Activated CD8-positive, alpha-beta T cell treated with anti-CD3 and anti-CD28 coated beads for 36 hours (primary cell): ENCODE data around the gene STYXL1. TPM values are rescaled to one million over a fixed set of nuclear protein-coding genes. Genes with fewer than 3 reads are reported as not detected.

Experiments
- ATAC-seq: fragments of 200-7000 bp; cut with Tn5 transposase; one replicate; pipeline ENCODE4 v1.10.0; 2021; ENCODE audit warnings: mild to moderate bottlenecking, moderate library complexity
- CTCF ChIA-PET: fragments of 350-600 bp; sonication (Branson Sonifier 250); formaldehyde crosslinking; loops from one replicate; lab custom pipeline; 2021; ENCODE audit warnings: antibody characterized with exemption; lab: Charles Lee
- POLR2A ChIA-PET: fragments of 350-600 bp; sonication (Branson Sonifier 250); formaldehyde crosslinking; loops from one replicate; lab custom pipeline; 2021; ENCODE audit warnings: antibody characterized with exemption; lab: Charles Lee
- DNase-seq: peaks from one replicate; pipeline ENCODE4 v3.0.0-alpha.2; 2020
- H3K27ac Mint-ChIP-seq: one replicate; pipeline ENCODE4 v1.8.0; 2021; ENCODE audit warnings: mild to moderate bottlenecking, mixed read lengths
- H3K27me3 Mint-ChIP-seq: one replicate; pipeline ENCODE4 v1.8.0; 2021; ENCODE audit warnings: mixed read lengths
- H3K36me3 Mint-ChIP-seq: one replicate; pipeline ENCODE4 v1.8.0; 2021; ENCODE audit warnings: low read depth, mixed read lengths
- H3K4me1 Mint-ChIP-seq: one replicate; pipeline ENCODE4 v1.8.0; 2021; ENCODE audit warnings: low read depth, mixed read lengths
- H3K4me3 Mint-ChIP-seq: one replicate; pipeline ENCODE4 v1.8.0; 2021; ENCODE audit warnings: mild to moderate bottlenecking, moderate library complexity, mixed read lengths
- H3K9me3 Mint-ChIP-seq: one replicate; pipeline ENCODE4 v1.8.0; 2021; ENCODE audit warnings: mixed read lengths
- intact Hi-C: fragments of 100-400 bp; cut with micrococcal nuclease; formaldehyde crosslinking; loops from one replicate; pipeline ENCODE4 v1.10.0; 2022
- total RNA-seq, 2 experiments: library from RNA; stranded (reverse); gene quantifications; one replicate each; pipeline ENCODE4 v1.2.3, GENCODE V29; 2021
- TF ChIP-seq, protein P1 (sequence below): fragments of 200-600 bp; IDR thresholded peaks from one replicate; pipeline ENCODE4 v1.8.0; 2022; ENCODE audit warnings: antibody characterized with exemption, mild to moderate bottlenecking

Gene STYXL1
- total RNA-seq, 2 experiments from 2014 or later = 25.9 to 26.9 TPM

DNA sequence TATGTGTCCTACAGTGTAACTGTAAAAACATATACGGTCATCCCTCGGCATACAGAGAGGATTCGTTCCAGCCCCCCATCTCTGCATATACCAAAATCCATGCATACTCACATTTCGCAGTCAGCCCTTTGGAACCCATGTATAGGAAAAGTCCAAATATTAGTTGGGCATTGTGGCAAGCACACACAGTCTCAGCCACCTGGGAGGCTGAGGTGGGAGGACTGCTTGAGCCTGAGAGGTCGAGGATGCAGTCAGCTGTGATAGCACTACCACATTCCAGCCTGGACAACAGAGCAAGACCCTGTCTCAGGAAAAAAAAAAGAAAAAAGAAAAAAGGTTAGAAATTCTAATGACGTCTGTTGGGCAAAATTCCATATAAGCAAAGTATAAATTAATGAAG is 29.2 kb upstream of the STYXL1 start:
- no peak for ATAC-seq
- no peaks in the 10 kb centered on the region for H3K9me3 Mint-ChIP-seq

DNA sequence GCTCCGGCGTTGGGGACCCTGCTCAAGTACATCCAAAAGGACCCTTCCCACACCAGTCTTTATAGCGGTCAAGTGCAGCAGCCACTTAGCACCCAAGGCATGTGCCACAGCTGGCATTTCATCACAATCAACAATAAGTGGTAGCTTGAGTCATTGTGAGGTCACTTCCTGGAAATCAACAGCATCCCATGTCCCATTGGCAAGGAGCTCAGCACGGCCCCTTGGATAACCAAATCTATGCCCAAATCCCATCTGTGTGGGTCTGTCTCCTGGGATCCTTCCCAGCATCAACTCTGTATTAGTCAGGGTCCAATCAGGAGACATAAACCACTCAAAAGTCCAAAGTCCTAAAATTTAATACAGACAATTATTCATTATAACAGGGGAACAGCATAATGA is 27.2 kb upstream of the STYXL1 start:
- POLR2A ChIA-PET = interaction anchor here (0.9 kb wide), 1 partner anchor 9 kb away, joined by 3 read pairs; no protein-coding TSS in a partner anchor
- no peak for ATAC-seq
- Mint-ChIP-seq H3K4me3 (no peak overlapping the region), H3K27me3 (no peaks in the 10 kb centered on the region), H3K27ac (no peak overlapping the region), H3K9me3 (no peaks in the 10 kb centered on the region), H3K36me3 (no peaks in the 10 kb centered on the region), H3K4me1 (peaks cover 11% of the 10 kb centered on the region)
- intact Hi-C loops = no loop called here
- no peak for DNase-seq
- CTCF ChIA-PET = no interaction called here
- TF ChIP-seq, protein P1, sequence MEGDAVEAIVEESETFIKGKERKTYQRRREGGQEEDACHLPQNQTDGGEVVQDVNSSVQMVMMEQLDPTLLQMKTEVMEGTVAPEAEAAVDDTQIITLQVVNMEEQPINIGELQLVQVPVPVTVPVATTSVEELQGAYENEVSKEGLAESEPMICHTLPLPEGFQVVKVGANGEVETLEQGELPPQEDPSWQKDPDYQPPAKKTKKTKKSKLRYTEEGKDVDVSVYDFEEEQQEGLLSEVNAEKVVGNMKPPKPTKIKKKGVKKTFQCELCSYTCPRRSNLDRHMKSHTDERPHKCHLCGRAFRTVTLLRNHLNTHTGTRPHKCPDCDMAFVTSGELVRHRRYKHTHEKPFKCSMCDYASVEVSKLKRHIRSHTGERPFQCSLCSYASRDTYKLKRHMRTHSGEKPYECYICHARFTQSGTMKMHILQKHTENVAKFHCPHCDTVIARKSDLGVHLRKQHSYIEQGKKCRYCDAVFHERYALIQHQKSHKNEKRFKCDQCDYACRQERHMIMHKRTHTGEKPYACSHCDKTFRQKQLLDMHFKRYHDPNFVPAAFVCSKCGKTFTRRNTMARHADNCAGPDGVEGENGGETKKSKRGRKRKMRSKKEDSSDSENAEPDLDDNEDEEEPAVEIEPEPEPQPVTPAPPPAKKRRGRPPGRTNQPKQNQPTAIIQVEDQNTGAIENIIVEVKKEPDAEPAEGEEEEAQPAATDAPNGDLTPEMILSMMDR = no peak

More for the DNA sequence above, 29.2 kb upstream of the STYXL1 start:
- ChIA-PET POLR2A (no interaction called here), CTCF (no interaction called here)
- DNase-seq = no peak
- intact Hi-C loops = no loop called here
- H3K4me1 Mint-ChIP-seq = peaks cover 11% of the 10 kb centered on the region
- TF ChIP-seq, protein P1 = no peak
- H3K36me3 Mint-ChIP-seq = no peaks in the 10 kb centered on the region
- no peak overlapping the region for H3K27ac Mint-ChIP-seq
- peaks cover under 1% of the 10 kb centered on the region for H3K27me3 Mint-ChIP-seq
- no peak overlapping the region for H3K4me3 Mint-ChIP-seq

DNA sequence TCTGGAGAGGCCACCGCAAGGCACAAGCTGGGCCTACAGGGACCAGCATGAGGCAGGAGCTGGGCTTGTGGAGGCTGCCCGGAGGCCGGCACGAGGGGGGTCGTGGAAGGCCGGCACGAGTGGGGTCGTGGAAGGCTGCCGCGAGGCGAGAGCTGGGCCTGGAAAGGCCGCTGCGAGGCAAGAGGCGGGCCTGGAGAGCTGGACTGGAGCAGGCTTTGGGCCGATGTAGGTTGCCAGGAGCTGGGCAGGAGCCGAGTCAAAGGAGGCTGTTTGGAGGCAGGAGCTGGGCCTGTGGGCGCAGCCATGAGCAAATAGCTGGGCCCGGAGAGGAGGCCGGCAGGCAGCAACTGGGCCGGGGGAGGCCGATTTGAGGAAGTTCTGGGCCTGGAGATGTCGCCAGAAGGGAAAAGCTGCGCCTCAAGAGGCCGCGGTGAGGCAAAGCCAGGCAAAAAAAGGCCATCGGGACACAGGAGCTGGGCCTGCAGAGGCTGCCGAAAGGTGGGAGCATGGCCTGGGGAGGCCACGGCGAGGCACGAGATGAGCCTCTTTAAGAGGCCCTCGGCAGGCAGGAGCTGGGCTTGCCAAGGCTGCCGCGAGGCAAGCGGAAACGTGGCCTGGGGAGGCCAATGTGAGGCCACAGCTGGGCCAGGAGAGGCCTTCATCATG is 26.6 kb upstream of the STYXL1 start:
- POLR2A ChIA-PET = interaction anchor here (0.9 to 1.1 kb wide), 2 partner anchors 9 to 11 kb away, joined by 3 read pairs; no protein-coding TSS in a partner anchor
- Mint-ChIP-seq H3K36me3 (no peaks in the 10 kb centered on the region), H3K27me3 (no peaks in the 10 kb centered on the region), H3K4me1 (peaks cover 11% of the 10 kb centered on the region), H3K4me3 (no peak overlapping the region), H3K27ac (no peak overlapping the region), H3K9me3 (no peaks in the 10 kb centered on the region)
- TF ChIP-seq, protein P1 = no peak
- intact Hi-C loops = no loop called here
- CTCF ChIA-PET = no interaction called here
- no peak for DNase-seq
- ATAC-seq = no peak

DNA sequence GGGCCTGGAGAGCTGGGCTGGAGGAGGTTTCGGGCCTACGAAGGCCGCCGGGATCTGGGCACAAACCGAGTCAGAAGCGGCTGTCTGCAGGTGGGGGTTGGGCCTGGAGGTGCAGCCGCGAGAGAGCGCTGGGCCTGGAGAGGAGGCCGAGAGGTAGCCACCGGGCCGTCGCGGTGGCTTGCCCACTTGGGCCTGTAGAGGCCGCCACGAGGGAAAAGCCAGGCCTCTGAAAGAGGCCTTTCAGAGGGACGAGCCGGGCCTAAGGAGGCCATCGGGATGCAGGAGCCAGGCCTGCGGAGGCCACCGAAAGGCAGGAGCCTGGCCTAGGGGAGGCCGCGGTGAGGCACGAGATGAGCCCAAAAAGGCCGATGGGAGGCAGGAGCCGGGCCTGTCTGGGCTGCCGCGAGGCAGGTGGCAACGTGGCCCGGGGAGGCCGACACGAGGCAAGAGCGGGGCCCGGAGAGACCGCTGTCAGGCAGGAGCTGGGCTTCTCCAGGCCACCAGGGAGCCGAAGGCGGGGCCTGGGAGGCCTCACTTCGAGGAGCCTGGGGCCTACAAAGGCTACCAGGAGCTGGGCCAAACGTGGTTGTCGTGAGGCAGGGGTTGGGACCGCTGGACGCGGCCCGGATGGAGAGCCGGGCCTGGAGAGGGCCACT is 25.7 kb upstream of the STYXL1 start:
- Mint-ChIP-seq H3K4me1 (peaks cover 11% of the 10 kb centered on the region), H3K36me3 (no peaks in the 10 kb centered on the region), H3K27me3 (no peaks in the 10 kb centered on the region), H3K4me3 (no peak overlapping the region), H3K9me3 (no peaks in the 10 kb centered on the region), H3K27ac (no peak overlapping the region)
- ChIA-PET POLR2A (interaction anchor here (1.1 kb wide), 1 partner anchor 10 kb away, joined by 3 read pairs; no protein-coding TSS in a partner anchor), CTCF (no interaction called here)
- DNase-seq = no peak
- TF ChIP-seq, protein P1 = no peak
- intact Hi-C loops = no loop called here
- ATAC-seq = no peak
